MV-4-11 (cell line): ENCODE data around the gene ALKBH1.
A peak's percentile ranks its signal among the peaks of the same experiment; 100 is the strongest.
"Not testable (repeated sequence)": the region's sequence is repeated elsewhere in the genome, so short reads cannot be mapped to it uniquely, and the experiment has no call there.

Source experiments
- DNase-seq: peaks from one replicate; lab custom pipeline; 2025; lab: John Stamatoyannopoulos, UW

The ALKBH1 gene

GRCh38 chr14:77673193-77673592 is 34.6 kb downstream of the ALKBH1 start:
- no peak for DNase-seq

DNA sequence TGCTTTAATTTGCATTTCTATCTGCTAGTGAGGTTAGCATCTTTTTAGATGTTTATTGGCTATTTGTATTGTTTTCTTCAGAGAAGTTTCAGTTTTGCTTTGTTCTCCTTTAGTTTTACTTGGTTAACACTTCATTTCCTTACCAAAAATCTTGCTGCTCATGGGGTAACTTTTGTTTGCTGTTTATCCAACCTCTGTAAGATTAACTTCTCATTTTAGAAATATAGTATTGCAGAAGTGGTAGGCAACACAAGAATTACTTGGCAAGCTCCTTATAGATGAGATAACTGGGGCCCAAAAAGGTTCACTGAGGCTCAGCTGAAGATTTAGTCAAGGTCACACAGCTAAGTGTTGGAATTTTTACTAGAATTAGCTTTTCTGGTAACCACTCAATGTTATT is 40.5 kb downstream of the ALKBH1 start:
- peak; percentile 25 for DNase-seq

DNA sequence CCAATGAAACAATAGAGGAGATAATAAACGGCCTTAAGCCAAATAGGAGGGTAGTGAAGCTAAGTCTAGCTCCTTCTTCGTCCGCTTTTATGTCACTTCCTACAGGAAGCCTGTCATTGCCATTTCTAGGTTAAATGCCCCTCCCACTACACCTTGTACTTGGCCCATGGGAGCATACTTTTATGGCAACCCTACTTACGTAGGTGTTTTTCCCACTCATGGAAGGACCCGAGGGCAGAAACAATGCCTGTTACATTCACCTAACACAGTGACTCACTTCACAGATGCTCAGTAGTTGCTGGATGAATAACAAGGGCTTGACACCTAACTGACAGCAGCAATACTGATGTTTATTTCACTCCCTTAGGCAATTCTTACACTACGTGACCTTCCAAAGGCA is 44.5 kb downstream of the ALKBH1 start:
- peak; percentile 14 for DNase-seq

DNA sequence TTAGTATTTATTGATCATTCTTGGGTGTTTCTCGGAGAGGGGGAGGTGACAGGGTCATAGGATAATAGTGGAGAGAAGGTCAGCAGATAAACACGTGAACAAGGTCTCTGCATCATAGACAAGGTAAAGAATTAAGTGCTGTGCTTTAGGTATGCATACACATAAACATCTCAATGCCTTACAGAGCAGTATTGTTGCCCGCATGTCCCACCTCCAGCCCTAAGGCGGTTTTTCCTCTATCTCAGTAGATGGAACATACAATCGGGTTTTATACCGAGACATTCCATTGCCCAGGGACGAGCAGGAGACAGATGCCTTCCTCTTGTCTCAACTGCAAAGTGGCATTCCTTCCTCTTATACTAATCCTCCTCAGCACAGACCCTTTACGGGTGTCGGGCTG is 46.3 kb downstream of the ALKBH1 start:
- DNase-seq: not testable (repeated sequence)

- no peak for DNase-seq
Measured at GRCh38 chr14:77660754-77661153, 47.1 kb downstream of the ALKBH1 start.

DNA sequence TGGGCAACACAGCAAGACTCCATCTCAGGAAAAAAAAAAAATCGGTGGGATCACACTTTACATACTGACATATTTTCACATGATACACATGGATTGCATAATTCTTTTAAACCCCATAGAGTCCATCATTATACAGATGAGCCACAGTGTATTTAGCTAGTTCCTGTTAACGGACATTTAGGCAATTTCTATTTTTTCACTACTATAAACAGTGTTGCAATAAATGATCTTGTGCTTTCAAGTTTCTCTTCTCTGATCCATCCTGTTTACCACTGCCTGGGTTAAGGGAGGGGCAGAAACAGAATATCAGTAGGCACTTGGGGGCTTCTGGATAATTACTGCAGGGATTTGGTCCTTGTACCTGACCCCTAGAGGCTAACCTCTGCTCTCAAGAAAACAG is 48.0 kb downstream of the ALKBH1 start:
- DNase-seq: peak; percentile 97

DNA sequence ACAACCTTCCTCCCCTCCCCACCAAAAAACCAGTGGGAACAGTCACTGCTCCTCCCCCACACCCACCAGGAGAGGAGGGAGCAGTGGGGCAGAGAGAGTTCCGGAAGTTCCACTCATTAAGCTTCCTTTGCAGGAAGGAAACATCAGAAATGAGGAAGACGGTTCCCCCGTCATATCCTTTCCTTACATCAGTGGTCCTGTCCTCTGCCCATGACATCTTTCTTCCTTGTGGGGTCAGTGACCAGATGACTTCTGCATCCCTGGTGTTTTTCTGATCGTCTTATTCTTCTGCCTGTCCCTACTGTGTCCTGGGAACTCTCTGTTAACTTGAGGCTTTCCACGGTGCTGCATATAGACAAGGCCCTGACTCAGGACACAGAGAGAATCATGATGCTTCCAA is 50.5 kb downstream of the ALKBH1 start:
- peak; percentile 69 for DNase-seq

GRCh38 chr14:77654001-77654441 is 53.8 kb downstream of the ALKBH1 start:
- DNase-seq: peak; percentile 57

GRCh38 chr14:77649326-77649725 is 58.5 kb downstream of the ALKBH1 start:
- no peak for DNase-seq

- no peak for DNase-seq
Measured at GRCh38 chr14:77648520-77649200, 59.2 kb downstream of the ALKBH1 start.

DNA sequence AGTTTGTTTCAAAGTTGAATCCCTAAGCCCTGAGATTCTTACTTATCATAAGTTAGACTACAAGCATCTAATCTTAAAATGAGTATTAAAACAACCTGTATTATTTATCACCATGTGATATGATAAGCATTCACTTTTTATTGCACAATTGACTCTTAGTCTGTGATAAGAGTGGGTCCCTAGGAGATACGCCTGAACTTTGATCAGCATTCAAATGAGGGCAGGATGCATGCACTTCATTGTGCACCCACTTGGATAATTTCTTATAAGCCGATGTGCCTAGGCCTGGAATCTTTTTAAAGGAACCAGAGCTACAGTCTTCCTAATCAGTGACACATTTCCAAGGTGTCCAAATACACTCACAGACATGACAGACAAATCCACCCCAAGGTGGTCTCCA is 60.0 kb downstream of the ALKBH1 start:
- no peak for DNase-seq

DNA sequence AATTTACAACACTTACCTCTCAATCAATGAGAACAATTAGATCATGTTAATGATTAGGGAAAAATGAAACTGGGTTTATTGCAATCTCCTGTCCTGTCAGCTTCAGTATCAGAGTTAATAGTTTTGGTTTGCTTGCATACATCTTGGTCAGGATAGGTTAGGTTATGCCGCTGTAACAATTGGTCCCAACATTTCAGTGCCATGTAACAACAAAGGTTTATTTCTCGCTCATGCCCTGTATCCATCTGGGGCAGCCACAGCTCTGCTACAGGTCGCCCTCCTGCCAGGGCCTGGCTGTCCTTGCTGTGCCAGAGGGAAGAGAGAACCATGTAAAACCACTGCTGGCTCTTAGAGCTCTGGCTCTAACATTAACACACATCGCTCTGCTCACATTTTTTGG is 60.9 kb downstream of the ALKBH1 start:
- DNase-seq: no peak

DNA sequence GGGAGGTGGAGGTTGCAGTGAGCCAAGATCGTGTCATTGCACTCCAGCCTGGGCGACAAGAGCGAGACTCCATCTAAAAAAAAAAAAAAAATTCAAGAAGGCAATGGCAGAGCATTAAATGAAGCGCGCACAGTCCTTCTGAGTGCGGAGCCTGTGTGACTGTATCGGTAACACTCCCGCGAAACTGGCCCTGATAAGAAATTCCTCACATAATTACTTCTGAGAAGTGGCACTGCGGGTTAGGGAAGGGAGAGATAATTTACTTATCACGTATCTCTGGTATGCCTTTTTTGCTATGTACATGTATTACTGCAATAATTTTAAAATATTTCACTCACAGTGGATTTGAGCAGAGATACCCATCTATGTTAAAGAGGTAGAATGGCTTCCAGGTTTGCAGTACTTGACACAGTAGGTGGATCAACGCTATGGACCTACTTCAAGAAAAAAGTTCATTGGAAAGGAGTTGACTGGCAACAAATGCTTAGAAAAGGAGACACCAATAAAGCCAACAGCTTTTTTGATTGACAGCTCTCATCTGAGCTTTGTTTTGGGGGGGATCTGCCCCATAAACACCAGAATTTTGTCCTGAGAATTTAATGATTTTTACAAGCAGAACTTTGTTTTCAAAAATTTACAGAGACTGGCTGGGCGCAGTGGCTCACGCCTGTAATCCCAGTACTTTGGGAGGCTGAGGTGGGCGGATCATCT is 62.1 kb downstream of the ALKBH1 start:
- DNase-seq: no peak

- DNase-seq: no peak
Measured at GRCh38 chr14:77642407-77642806, 65.4 kb downstream of the ALKBH1 start.

- peak; percentile 93 for DNase-seq
Measured at GRCh38 chr14:77641534-77642341, 66.1 kb downstream of the ALKBH1 start.

DNA sequence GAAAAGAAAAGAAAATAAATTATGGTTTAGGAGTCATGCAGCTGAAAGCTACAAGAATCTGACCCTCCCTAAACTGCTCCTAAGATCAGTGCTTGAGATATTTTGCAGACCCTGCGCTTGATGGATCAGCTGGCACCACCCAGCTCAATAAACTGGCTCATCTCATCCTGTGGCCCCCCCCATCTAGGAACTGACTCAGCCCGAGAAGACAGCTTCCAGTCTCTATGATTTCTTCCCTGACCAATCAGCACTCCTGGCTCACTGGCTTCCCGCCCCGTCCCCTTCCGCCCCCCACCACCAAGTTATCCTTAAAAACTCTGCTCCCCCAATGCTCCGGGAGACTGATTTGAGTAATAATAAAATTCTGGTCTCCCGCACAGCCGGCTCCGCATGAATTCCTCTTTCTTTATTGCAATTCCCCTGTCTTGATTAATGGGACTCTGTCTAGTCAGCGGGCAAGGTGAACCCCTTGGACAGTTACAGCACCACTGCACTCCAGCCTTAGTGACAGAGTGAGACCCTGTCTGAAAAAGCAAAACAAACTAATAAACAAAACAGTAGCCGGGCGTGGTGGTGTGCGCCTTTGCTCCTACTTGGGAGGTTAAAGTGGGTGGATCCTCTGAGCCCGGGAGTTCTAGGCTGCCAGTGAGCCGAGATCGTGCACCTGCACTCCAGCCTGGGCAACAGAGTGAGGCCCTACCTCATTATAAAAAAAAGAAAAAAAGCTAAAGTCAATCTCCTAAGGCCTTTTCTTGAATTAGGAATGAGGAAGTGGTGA is 66.9 kb downstream of the ALKBH1 start:
- DNase-seq: no peak

DNA sequence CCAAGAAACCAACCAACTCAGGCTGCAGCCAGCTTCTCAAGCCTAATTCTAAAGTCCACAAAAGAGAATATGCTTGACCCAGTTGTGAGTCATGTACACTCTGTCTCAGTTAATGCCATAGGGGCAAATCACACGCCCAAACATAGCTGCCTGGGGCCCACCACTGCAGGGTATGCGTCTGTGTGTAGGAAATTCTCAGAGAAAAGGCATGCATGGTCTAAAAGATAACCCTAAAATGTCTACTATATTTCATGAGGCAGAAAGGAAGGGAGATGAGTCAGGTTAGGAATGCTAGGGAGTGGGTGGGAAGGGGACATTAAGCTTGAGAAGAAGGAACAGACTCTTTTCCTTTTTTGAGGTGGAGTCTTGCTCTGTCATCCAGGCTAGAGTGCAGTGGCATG is 69.1 kb downstream of the ALKBH1 start:
- no peak for DNase-seq

DNA sequence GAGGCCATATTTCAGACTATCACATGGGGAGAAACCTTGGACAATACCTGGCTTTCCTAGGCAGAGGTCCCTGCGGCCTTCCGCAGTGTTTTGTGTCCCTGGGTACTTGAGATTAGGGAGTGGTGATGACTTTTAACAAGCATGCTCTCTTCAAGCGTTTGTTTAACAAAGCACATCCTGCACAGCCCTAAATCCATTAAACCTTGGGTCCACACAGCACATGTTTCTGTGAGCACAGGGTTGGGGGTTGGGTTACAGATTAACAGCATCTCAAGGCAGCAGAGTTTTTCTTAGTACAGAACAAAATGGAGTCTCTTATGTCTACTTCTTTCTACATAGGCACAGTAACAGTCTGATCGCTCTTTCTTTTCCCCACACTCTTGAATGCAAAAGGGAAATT is 72.0 kb downstream of the ALKBH1 start:
- DNase-seq: not testable (repeated sequence)

GRCh38 chr14:77635466-77635865 is 72.4 kb downstream of the ALKBH1 start:
- not testable (repeated sequence) for DNase-seq

DNA sequence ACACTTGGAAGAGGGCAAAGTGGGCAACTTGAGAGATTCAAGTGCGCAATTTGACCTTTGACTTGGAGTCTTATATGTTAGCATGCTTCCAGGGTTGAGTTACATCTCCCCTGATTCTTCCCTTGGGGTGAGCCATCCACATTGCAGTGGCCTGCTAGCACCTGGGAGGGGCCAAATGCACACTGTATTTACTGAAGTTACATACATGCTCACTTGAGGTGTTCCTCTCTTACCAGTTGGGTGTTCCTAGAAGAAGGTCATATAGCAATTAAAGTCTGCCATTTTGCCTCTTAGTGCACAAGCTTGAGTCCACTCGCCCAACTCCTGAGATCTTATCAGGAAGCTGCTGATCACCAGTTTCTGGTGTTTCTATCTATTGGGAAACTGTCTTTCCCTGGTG is 77.7 kb downstream of the ALKBH1 start:
- no peak for DNase-seq

- DNase-seq: no peak
Measured at GRCh38 chr14:77625360-77625759, 82.5 kb downstream of the ALKBH1 start.

DNA sequence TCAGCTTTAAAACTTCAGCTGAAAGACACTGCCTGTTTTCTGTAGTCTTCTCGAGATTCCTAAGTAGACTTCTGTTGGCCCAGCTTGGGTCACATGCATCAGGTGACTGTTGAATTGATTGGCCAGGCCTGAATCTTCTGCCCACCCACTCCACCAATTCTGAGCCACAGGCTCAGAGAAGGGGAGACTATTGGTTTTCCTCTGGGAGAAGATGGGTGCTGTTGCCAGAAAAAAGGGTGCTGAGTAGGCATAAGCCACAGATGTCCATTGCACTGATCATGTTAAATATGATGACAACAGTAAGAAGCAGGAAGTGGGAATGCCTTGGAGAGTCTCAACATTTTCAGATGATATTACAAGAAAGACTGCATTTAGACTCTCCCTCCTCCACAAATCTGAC is 84.6 kb downstream of the ALKBH1 start:
- DNase-seq: peak; percentile 30
